K562 (cell line): Measurements from ENCODE around the gene GNA14. TPM values are rescaled to one million over a fixed set of nuclear protein-coding genes. Genes with fewer than 3 reads are reported as not detected.

Source experiments
- ATAC-seq: fragments of 200-7000 bp; cut with Tn5 transposase; 3 replicates; pipeline ENCODE4 v1.9.1; 2020; ENCODE audit warnings: moderate library complexity
- BruUV-seq: library from RNA; stranded (reverse); fragments of 400-500 nt; replicated peaks from 2 replicates; lab custom pipeline; 2021; lab: Mats Ljungman, UMichigan
- CTCF ChIA-PET: fragments of 300-600 bp; formaldehyde crosslinking; extraction: SDS; loops from one replicate; lab custom pipeline; 2021; ENCODE audit warnings: low intra/inter-chr PET ratio; lab: Yijun Ruan, JAX
- POLR2A ChIA-PET: fragments of 300-600, 350-650 bp; sonication (Branson Sonifier 250); formaldehyde crosslinking; extraction: SDS; loops from one replicate; lab custom pipeline; 2021; ENCODE audit warnings: antibody characterized with exemption, inconsistent platforms; lab: Yijun Ruan, JAX
- DNase-seq, 4 experiments: peaks; one replicate each; pipeline versions ENCODE4 v3.0.0 to v3.0.0-alpha.2; 2011 to 2018; ENCODE audit warnings: low spot score in 3 of 4, mixed read lengths in 3 of 4; ENCODE audit errors: extremely low read depth in 1 of 4
- FAIRE-seq: peaks from 2 replicates; lab custom pipeline; 2011; peaks lifted over from hg19 to GRCh38; lab: Jason Lieb, UNC
- H2AFZ ChIP-seq: 2 replicates; pipeline ENCODE4 v1.6.0; 2011; ENCODE audit warnings: low read depth, low read length, control low read depth, inconsistent platforms
- H3K27ac ChIP-seq: fragments of 200-600 bp; 3 replicates; pipeline ENCODE4 v1.8.0; 2011; ENCODE audit warnings: low read depth, mild to moderate bottlenecking, control low read depth, inconsistent platforms, low read length, moderate library complexity, mixed read lengths; ENCODE audit errors: extremely low read depth
- H3K27me3 ChIP-seq, 2 experiments: fragments of 300-600 bp in 1 of 2; 2 replicates in 1 of 2; 3 replicates in 1 of 2; pipeline versions ENCODE4 v1.6.0 to v1.8.0; 2011; ENCODE audit warnings: inconsistent platforms in 2 of 2, low read length in 2 of 2, mild to moderate bottlenecking in 1 of 2, mixed read lengths in 1 of 2, moderate library complexity in 1 of 2; ENCODE audit not compliant: control insufficient read depth in 2 of 2, insufficient read depth in 2 of 2
- H3K36me3 ChIP-seq: fragments of 300-600 bp; 3 replicates; pipeline ENCODE4 v1.8.0; 2011; ENCODE audit warnings: mild to moderate bottlenecking, low read length, inconsistent platforms; ENCODE audit not compliant: control insufficient read depth, insufficient read depth
- H3K4me1 ChIP-seq, 2 experiments: fragments of 200-600 bp in 1 of 2; replicated peaks in 1 of 2; 2 replicates in 1 of 2; 3 replicates in 1 of 2; pipeline versions ENCODE4 v1.5.1 to v1.8.0; 2011; ENCODE audit warnings: inconsistent platforms in 2 of 2, low read length in 2 of 2, mild to moderate bottlenecking in 1 of 2, mixed read lengths in 1 of 2, moderate library complexity in 1 of 2; ENCODE audit not compliant: control insufficient read depth in 2 of 2, insufficient read depth in 2 of 2
- H3K4me2 ChIP-seq: 2 replicates; pipeline ENCODE4 v1.6.1; 2011; ENCODE audit warnings: low read length, control low read depth, inconsistent platforms, mixed read lengths; ENCODE audit not compliant: insufficient read depth
- H3K4me3 ChIP-seq: fragments of 200-600 bp; sonication (generic), shearing (Covaris generic); 2 replicates; pipeline ENCODE4 v1.5.1; 2016; ENCODE audit warnings: control low read depth, inconsistent platforms
- H3K79me2 ChIP-seq: fragments of 200-600 bp; 3 replicates; pipeline ENCODE4 v1.8.0; 2011; ENCODE audit warnings: low read length, inconsistent platforms; ENCODE audit not compliant: control insufficient read depth, insufficient read depth
- H3K9ac ChIP-seq, 2 experiments: 2 replicates each; pipeline versions ENCODE4 v1.6.0 to v1.6.1; 2011; ENCODE audit warnings: low read depth in 2 of 2, low read length in 2 of 2, control low read depth in 1 of 2, inconsistent platforms in 1 of 2, mild to moderate bottlenecking in 1 of 2, mixed read lengths in 1 of 2; ENCODE audit not compliant: insufficient read depth in 1 of 2
- H3K9me1 ChIP-seq: one replicate; pipeline ENCODE4 v1.6.0; 2011; ENCODE audit warnings: inconsistent platforms, mild to moderate bottlenecking, low read length, moderate library complexity; ENCODE audit not compliant: control insufficient read depth, insufficient read depth
- H3K9me3 ChIP-seq: replicated peaks from 2 replicates; pipeline ENCODE4 v1.5.1; 2011; ENCODE audit warnings: low read depth, low read length, inconsistent platforms; ENCODE audit not compliant: control insufficient read depth, insufficient read depth
- H4K20me1 ChIP-seq: replicated peaks from 2 replicates; pipeline ENCODE4 v1.6.1; 2011; ENCODE audit warnings: low read length, inconsistent platforms, mixed read lengths; ENCODE audit not compliant: control insufficient read depth, insufficient read depth
- ESRRA ChIP-seq: fragments of 450-650 bp; IDR thresholded peaks from 2 replicates; pipeline ENCODE4 v1.6.1; 2014; ENCODE audit warnings: low read depth, mild to moderate bottlenecking, moderate library complexity, borderline replicate concordance
- GATA2 ChIP-seq: sonication (generic); formaldehyde crosslinking; IDR thresholded peaks from 2 replicates; pipeline ENCODE4 v1.4.0; 2020; ENCODE audit warnings: mild to moderate bottlenecking, missing genetic modification reagents
- LCOR ChIP-seq: sonication (generic); formaldehyde crosslinking; IDR thresholded peaks from 2 replicates; pipeline ENCODE4 v1.8.0; 2022; ENCODE audit warnings: mild to moderate bottlenecking, missing genetic modification reagents
- MECOM ChIP-seq: fragments of 250-450 bp; sonication (Bioruptor Pico); IDR thresholded peaks from 2 replicates; pipeline ENCODE4 v1.8.0; 2022; ENCODE audit warnings: inconsistent platforms
- MEF2D ChIP-seq: conservative IDR thresholded peaks from 2 replicates; pipeline ENCODE4 v1.6.1; 2016; ENCODE audit warnings: low read depth, missing genetic modification characterization, missing compliant biosample characterization
- NCOA2 ChIP-seq, 2 experiments: fragments of 450-650 bp; IDR thresholded peaks; 2 replicates each; pipeline ENCODE4 v1.6.1; 2018; ENCODE audit warnings: mild to moderate bottlenecking in 2 of 2, moderate library complexity in 1 of 2; ENCODE audit not compliant: partially characterized antibody in 2 of 2
- NR2C1 ChIP-seq, 2 experiments: fragments of 450-650 bp; IDR thresholded peaks; 2 replicates each; pipeline ENCODE4 v1.6.1; 2017; ENCODE audit warnings: mild to moderate bottlenecking in 2 of 2, antibody characterized with exemption in 1 of 2, inconsistent platforms in 1 of 2, missing compliant biosample characterization in 1 of 2, missing genetic modification characterization in 1 of 2
- RAD51 ChIP-seq: fragments of 450-650 bp; IDR thresholded peaks from 2 replicates; pipeline ENCODE4 v1.7.1; 2016; ENCODE audit warnings: low read depth, mild to moderate bottlenecking, borderline replicate concordance
- SLC30A9 ChIP-seq: fragments of 250-450 bp; sonication (Bioruptor Pico); IDR thresholded peaks from 2 replicates; pipeline ENCODE4 v1.8.0; 2022; ENCODE audit warnings: mild to moderate bottlenecking, moderate library complexity
- SNRNP70 ChIP-seq: fragments of 200-400 bp; formaldehyde crosslinking; optimal IDR thresholded peaks from 2 replicates; pipeline ENCODE3; 2017; ENCODE audit warnings: low read depth, low read length
- TAF1 ChIP-seq: IDR thresholded peaks from 2 replicates; pipeline ENCODE4 v1.6.1; 2011; ENCODE audit warnings: mild to moderate bottlenecking, low read length, moderate library complexity; ENCODE audit not compliant: insufficient read depth, control insufficient read depth, severe bottlenecking; ENCODE audit errors: extremely low read depth
- ZNF124 ChIP-seq: sonication (generic); formaldehyde crosslinking; IDR thresholded peaks from 2 replicates; pipeline ENCODE4 v1.8.1; 2022; ENCODE audit warnings: missing genetic modification reagents
- ZNF3 ChIP-seq: fragments of 250-450 bp; sonication (Bioruptor Pico); IDR thresholded peaks from 2 replicates; pipeline ENCODE4 v1.5.0; 2021; ENCODE audit warnings: mild to moderate bottlenecking, moderate library complexity
- ZNF354B ChIP-seq: fragments of 250-450 bp; sonication (Bioruptor Pico); IDR thresholded peaks from 2 replicates; pipeline ENCODE4 v1.4.0; 2020
- ZNF584 ChIP-seq: fragments of 200-800 bp; sonication (Bioruptor generic); IDR thresholded peaks from 2 replicates; pipeline ENCODE4 v1.6.1; 2016; ENCODE audit warnings: low read depth, mild to moderate bottlenecking, missing genetic modification characterization, missing compliant biosample characterization
- WGBS: fragments of 100-300 bp; shearing (Covaris generic); methylation state at CpG from one replicate; pipeline ENCODE4 v1.1.6; 2016; ENCODE audit warnings: low coverage, mixed read lengths; ENCODE audit not compliant: insufficient coverage; ENCODE audit errors: missing lambda C conversion rate; 5-methylcytosine and 5-hydroxymethylcytosine counted together
- in situ Hi-C: fragments of 300-500 bp; cut with MboI; formaldehyde crosslinking; loops from 4 replicates; pipeline ENCODE4 v1.15.0; 2018; ENCODE audit warnings: inconsistent platforms, mixed read lengths
- intact Hi-C: fragments of 100-400 bp; cut with micrococcal nuclease; formaldehyde crosslinking; loops from 2 replicates; pipeline ENCODE4 v1.14.2; 2022
- polyA plus RNA-seq, 8 experiments: library from polyadenylated mRNA; depleted of rRNA in 4 of 8; stranded (reverse) in 5 of 8; unstranded in 3 of 8; fragments of >200 nt; fragmentation: Nextera tagmentation in 2 of 8; fragmentation: Illumina TruSeq in 1 of 8; extraction: Ambion mirVana in 2 of 8; extraction: Trizol in 1 of 8; gene quantifications; 2 replicates each; pipeline versions ENCODE4 v1.2.1 to v1.2.3, GENCODE V29; 2011 to 2014; ENCODE audit warnings: inconsistent platforms in 1 of 8, missing spikeins in 1 of 8
- total RNA-seq, 7 experiments: library from RNA; depleted of rRNA in 6 of 7; stranded (reverse); fragments of >200 nt in 6 of 7; fragmentation: Illumina TruSeq in 2 of 7; extraction: Trizol in 2 of 7; gene quantifications; 2 replicates each; pipeline versions ENCODE4 v1.2.1 to v1.2.3, GENCODE V29; 2011 to 2021; ENCODE audit warnings: low replicate concordance in 1 of 7
- TF ChIP-seq, protein P1 (sequence below): sonication (generic); IDR thresholded peaks from 2 replicates; pipeline ENCODE4 v1.6.1; 2016
- TF ChIP-seq, protein P2 (sequence below): fragments of 250-450 bp; sonication (Bioruptor Pico); IDR thresholded peaks from 2 replicates; pipeline ENCODE4 v1.4.0; 2020
- TF ChIP-seq, protein P3 (sequence below): fragments of 250-450 bp; sonication (Bioruptor Pico); IDR thresholded peaks from 2 replicates; pipeline ENCODE4 v1.5.0; 2020; ENCODE audit warnings: mild to moderate bottlenecking, borderline replicate concordance

Gene GNA14
- total and polyA plus RNA-seq, 9 of the 15 experiments (the other 6 are each of a cell fraction or from before 2014, with no cell fraction given) = 0.03 to 0.11 (median 0.03) TPM; not detected in 6

DNA sequence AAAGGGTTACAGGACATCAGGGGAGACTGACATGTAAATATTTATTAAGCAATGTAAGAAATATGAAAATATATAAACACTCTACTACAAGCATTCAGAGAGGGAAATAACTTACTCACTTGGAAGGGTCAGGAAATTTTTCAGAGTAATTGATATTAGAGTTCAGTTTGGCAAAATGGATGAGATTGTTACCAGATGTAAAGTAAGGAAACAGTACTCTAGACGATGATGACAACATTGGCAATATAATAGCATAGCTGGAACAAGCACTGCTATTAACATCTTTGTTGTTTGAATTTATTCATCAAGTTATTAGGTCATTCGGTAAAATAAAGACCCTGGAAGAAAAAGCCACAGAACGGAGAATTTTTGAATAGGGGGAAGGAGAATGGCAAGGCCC, 49.1 kb downstream of the GNA14 start:
- Histone ChIP-seq H3K4me1 (no peaks in the 10 kb centered on the region; a peak in 1 of 5 replicates), H3K79me2 (no peaks in the 10 kb centered on the region), H3K9me1 (no peaks in the 10 kb centered on the region), H3K27me3 (no peaks in the 10 kb centered on the region; a peak in 2 of 5 replicates), H3K9me3 (no peaks in the 10 kb centered on the region), H2AFZ (no peak overlapping the region), H3K27ac (no peak overlapping the region), H4K20me1 (no peaks in the 10 kb centered on the region), H3K4me3 (no peak overlapping the region), H3K36me3 (no peaks in the 10 kb centered on the region), H3K4me2 (no peak overlapping the region), H3K9ac (no peak overlapping the region)
- 0% methylated on average over 3 of the region's 3 CpGs for WGBS
- ATAC-seq = no peak
- no peak for FAIRE-seq
- TF ChIP-seq ZNF354B (no peak), RAD51 (no peak), ZNF124 (CRISPR knock-in tag) (no peak), SLC30A9 (CRISPR knock-in tag) (no peak), ZNF3 (no peak), LCOR (CRISPR knock-in tag) (no peak), GATA2 (CRISPR knock-in tag) (no peak), MECOM (CRISPR knock-in tag) (no peak), TAF1 (no peak), SNRNP70 (no peak), NR2C1 (IDR thresholded peaks at IDR 0.05) (no peak), NR2C1 (tag; IDR thresholded peaks at IDR 0.05) (no peak), ZNF584 (CRISPR knock-in tag) (no peak), ESRRA (no peak), NCOA2 (IDR thresholded peaks at IDR 0.05; ENCODE audit: partially characterized antibody in 2 of 2) (no peak), MEF2D (tag) (no peak)
- TF ChIP-seq, protein P1, sequence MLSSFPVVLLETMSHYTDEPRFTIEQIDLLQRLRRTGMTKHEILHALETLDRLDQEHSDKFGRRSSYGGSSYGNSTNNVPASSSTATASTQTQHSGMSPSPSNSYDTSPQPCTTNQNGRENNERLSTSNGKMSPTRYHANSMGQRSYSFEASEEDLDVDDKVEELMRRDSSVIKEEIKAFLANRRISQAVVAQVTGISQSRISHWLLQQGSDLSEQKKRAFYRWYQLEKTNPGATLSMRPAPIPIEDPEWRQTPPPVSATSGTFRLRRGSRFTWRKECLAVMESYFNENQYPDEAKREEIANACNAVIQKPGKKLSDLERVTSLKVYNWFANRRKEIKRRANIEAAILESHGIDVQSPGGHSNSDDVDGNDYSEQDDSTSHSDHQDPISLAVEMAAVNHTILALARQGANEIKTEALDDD = no peak
- TF ChIP-seq, protein P2, sequence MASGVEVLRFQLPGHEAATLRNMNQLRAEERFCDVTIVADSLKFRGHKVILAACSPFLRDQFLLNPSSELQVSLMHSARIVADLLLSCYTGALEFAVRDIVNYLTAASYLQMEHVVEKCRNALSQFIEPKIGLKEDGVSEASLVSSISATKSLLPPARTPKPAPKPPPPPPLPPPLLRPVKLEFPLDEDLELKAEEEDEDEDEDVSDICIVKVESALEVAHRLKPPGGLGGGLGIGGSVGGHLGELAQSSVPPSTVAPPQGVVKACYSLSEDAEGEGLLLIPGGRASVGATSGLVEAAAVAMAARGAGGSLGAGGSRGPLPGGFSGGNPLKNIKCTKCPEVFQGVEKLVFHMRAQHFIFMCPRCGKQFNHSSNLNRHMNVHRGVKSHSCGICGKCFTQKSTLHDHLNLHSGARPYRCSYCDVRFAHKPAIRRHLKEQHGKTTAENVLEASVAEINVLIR (CRISPR knock-in tag) = no peak
- TF ChIP-seq, protein P3, sequence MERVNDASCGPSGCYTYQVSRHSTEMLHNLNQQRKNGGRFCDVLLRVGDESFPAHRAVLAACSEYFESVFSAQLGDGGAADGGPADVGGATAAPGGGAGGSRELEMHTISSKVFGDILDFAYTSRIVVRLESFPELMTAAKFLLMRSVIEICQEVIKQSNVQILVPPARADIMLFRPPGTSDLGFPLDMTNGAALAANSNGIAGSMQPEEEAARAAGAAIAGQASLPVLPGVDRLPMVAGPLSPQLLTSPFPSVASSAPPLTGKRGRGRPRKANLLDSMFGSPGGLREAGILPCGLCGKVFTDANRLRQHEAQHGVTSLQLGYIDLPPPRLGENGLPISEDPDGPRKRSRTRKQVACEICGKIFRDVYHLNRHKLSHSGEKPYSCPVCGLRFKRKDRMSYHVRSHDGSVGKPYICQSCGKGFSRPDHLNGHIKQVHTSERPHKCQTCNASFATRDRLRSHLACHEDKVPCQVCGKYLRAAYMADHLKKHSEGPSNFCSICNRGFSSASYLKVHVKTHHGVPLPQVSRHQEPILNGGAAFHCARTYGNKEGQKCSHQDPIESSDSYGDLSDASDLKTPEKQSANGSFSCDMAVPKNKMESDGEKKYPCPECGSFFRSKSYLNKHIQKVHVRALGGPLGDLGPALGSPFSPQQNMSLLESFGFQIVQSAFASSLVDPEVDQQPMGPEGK (CRISPR knock-in tag) = no peak
- intact Hi-C loops (no loop called here), in situ Hi-C loops (no loop called here)
- no TSS peak for BruUV-seq
- POLR2A ChIA-PET = interaction anchor here (0.6 kb wide), 1 partner anchor 840 kb away, joined by 3 read pairs; no protein-coding TSS in a partner anchor
- DNase-seq = no peak
- CTCF ChIA-PET = no interaction called here
